EH (cell line): ENCODE data around the gene AMDHD2.
"Not testable (repeated sequence)": the region's sequence is repeated elsewhere in the genome, so short reads cannot be mapped to it uniquely, and the experiment has no call there.

Experiments used
- DNase-seq: peaks from one replicate; pipeline ENCODE4 v3.0.0-alpha.2; 2015; ENCODE audit warnings: low read depth

AMDHD2 gene

DNA sequence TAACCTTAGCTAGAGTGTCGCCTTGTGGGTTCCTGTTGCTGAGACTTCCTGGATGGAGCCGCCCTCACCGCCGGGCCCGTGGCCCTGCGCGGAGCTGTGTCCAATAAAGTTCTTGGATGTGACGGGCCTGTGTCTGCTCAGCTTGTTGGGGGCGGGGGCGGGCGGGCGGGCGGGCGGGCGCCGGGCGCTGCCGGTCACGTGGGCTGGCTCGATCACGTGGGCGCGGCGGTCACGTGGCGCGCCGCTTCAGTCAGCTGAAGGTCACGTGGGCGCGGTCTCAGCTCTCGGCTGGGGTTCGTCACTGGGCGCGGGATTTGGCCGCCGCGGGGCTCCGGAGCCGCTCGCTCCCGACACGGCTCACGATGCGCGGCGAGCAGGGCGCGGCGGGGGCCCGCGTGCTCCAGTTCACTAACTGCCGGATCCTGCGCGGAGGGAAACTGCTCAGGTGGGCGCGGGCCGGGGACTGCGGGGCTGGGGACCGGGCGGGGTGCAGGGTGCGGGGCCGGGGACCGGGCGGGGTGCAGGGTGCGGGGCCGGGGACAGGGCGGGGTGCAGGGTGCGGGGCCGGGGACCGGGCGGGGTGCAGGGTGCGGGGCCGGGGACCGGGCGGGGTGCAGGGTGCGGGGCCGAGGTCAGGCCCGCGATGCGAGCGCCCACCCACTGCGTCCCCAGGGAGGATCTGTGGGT, at the start of gene AMDHD2:
TSS of gene AMDHD2 (plus strand) at position 275 of the 687 bp plus-strand sequence. CDS start at position 363, 88 bp downstream.
- peak; percentile 92 for DNase-seq

DNA sequence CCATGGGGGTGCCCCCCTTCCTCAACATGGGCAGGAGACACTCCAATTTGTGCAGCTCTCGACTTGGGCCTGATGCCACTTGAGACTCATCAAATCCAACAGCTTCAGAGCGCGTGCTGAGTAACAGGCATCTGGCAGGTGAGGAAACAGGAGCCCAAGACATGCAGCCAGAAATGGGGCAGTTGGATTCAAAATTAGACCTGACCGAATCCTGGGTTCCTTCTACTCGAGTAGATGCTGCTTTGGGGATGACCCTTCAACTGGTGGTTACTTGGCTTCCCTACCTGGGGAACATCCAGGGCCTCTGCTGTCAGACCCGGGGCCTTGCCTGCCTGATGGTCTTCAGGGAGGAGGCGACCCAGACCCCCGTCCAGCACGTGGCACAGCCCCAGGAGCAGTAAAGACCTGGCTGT, 49.6 kb upstream of the AMDHD2 start:
- DNase-seq, result no peak

GRCh38 chr16:2471016-2471652, 49.0 kb upstream of the AMDHD2 start, which contains the start of gene NTN3:
Gene NTN3, plus strand, starts transcription at chr16:2471297. Its CDS starts 405 bp downstream, at chr16:2471702.
- DNase-seq, result no peak

DNA sequence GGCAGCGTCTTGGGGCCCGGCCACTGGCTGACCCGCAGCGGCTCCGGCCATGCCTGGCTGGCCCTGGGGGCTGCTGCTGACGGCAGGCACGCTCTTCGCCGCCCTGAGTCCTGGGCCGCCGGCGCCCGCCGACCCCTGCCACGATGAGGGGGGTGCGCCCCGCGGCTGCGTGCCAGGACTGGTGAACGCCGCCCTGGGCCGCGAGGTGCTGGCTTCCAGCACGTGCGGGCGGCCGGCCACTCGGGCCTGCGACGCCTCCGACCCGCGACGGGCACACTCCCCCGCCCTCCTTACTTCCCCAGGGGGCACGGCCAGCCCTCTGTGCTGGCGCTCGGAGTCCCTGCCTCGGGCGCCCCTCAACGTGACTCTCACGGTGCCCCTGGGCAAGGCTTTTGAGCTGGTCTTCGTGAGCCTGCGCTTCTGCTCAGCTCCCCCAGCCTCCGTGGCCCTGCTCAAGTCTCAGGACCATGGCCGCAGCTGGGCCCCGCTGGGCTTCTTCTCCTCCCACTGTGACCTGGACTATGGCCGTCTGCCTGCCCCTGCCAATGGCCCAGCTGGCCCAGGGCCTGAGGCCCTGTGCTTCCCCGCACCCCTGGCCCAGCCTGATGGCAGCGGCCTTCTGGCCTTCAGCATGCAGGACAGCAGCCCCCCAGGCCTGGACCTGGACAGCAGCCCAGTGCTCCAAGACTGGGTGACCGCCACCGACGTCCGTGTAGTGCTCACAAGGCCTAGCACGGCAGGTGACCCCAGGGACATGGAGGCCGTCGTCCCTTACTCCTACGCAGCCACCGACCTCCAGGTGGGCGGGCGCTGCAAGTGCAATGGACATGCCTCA, 48.3 kb upstream of the AMDHD2 start:
- no peak for DNase-seq

DNA sequence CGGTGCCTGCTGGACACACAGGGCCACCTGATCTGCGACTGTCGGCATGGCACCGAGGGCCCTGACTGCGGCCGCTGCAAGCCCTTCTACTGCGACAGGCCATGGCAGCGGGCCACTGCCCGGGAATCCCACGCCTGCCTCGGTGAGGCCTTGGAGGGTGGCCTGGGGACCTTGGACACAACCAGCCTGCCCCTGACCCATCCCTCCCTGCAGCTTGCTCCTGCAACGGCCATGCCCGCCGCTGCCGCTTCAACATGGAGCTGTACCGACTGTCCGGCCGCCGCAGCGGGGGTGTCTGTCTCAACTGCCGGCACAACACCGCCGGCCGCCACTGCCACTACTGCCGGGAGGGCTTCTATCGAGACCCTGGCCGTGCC, 47.7 kb upstream of the AMDHD2 start:
- DNase-seq, result no peak

GRCh38 chr16:2472885-2473445, 47.2 kb upstream of the AMDHD2 start:
- DNase-seq, result no peak

DNA sequence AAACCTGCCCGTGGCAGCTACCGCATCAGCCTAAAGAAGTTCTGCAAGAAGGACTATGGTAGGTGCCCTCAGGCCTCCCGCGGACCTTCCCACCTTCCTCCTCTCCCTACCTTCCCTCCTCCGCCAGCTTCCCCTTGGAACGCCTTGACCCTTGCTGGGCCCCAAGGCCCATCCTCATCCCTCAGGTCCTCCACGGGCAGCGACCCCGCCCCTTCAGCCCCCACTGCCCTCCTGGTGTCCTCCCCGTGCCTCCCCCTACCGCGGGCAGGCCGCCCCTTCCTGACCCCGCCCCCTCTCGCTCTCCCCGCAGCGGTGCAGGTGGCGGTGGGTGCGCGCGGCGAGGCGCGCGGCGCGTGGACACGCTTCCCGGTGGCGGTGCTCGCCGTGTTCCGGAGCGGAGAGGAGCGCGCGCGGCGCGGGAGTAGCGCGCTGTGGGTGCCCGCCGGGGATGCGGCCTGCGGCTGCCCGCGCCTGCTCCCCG, 46.7 kb upstream of the AMDHD2 start:
- no peak for DNase-seq

- DNase-seq, result peak; percentile 52
Measured at GRCh38 chr16:2473999-2474876, 45.9 kb upstream of the AMDHD2 start.

DNA sequence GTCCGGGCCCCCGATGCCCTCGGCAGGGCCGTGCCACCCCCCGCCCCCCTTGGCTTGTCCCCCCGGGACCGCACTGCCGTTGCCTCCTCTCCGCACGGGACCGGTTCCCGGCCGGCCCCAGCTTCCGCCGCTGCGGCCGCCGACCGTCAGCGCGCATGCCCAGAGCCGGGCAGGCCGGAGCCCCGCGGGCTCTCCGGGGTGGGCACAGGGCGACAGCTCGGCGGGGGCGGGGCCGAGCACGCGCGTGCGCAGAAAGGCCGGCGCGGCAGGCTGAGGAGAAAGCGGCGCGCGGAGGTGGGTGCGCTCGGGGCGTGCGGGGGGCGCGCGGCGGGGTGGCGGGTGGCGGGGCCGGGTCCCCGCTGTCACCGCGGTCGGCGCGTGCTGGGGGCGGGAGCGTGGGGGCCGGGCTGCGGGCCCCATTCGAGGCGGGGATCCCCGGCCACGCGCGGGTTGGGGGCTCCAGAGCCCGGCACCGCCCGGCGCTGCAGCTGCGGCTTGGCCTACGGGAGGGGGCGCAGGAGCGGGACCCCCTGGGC, 45.2 kb upstream of the AMDHD2 start, which contains the start of gene TBC1D24:
TSS of gene TBC1D24 (plus strand) at position 251 of the 536 bp plus-strand sequence. CDS start 21,022 bp downstream, outside the sequence.
- peak; percentile 86 for DNase-seq

GRCh38 chr16:2475413-2476344, 44.5 kb upstream of the AMDHD2 start:
- DNase-seq, result no peak

DNA sequence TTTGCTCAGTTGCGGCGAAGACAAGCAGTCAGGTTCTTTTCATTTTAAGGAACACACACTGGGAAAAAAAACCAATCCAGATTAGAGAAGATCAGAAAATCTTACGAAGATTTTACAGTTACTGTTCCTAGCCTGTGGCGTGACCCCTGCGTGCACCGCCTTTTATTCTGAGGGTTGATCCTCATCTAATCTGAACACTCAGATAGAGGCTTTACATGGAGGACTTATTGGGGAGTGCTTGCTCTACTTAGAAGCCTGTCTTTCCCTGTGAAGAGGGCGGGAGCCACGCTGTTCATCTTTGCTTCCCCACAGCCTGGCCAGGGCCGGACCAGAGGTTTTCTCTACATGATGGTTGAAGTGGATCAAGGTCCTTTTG, 43.8 kb upstream of the AMDHD2 start:
- DNase-seq, result no peak

GRCh38 chr16:2476741-2477140, 43.4 kb upstream of the AMDHD2 start:
- DNase-seq, result no peak

DNA sequence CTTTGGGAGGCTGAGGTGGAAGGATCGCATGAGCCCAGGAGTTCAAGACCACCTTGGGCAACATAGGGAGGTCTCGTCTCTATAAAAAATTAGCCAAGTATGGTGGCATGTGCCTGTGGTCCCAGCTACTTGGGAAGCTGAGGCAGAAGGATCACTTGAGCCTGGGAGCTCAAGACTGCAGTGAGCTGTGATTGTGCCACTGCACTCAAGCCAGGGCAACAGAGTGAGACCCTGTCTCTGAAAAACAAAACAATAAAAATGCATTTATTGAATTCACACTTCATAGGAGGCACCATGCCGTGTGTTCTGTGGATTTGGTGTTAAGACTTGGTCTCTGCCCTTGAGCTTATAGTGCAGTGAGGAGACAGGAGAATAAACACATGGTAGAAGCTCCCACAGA, 42.8 kb upstream of the AMDHD2 start:
- DNase-seq, result no peak

DNA sequence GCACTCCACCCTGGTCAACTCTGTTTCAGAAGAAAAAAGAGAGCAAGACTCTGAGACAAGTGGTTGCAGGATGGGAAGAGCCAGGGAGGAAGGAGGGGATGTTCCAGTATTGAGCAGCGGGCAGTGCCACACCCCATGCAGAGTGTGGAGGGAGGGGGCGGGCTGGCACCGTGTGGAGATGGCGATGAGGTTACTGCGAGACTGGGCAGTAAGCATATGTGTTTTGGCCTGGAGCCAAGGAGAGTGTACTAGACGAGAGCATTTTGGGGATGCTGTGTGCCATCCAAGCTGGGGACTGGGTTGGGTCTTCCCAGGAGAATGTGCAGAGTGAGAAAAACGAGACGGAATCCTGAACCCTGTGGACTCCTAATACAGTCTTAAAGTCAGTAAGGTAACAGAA, 41.9 kb upstream of the AMDHD2 start:
- no peak for DNase-seq

GRCh38 chr16:2479996-2480395, 40.2 kb upstream of the AMDHD2 start:
- DNase-seq, result not testable (repeated sequence)

DNA sequence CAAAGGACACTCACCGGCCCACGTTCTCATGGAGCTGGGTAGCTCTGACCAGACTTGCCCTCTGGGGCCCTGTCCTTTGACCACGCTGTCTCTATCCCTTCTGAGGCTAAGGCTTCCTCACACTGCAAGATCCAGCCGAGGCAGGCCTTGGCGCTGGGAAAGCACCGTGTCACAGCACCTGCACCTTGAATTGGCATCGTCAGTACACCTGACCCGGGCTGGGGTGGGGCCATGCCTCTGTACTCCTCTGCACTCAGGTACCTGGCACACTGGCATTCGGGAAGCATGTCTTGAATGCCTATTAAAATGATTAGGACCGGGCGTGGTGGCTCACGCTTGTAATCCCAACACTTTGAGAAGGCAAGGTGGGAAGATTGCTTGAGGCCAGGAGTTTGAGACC, 39.2 kb upstream of the AMDHD2 start:
- DNase-seq, result no peak

DNA sequence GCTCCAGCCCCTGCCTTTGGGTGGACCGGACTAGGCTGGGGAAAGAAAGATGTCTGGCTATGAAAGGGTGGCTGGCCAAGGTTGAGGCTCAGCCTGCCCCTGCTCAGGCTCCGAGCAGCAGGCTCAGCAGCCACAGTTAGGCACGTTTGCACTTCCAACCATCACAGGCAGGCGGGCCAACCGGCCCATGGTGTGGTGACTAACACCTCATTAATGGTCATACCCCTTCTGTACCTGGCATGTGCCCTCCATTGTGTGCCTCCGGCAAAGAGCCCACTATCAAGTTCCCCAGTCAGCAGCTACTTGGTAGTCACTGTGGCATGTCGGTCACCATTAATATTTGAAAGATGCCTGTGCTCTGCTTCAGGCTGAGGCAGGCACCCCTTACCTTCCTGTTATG, 38.5 kb upstream of the AMDHD2 start:
- no peak for DNase-seq

DNA sequence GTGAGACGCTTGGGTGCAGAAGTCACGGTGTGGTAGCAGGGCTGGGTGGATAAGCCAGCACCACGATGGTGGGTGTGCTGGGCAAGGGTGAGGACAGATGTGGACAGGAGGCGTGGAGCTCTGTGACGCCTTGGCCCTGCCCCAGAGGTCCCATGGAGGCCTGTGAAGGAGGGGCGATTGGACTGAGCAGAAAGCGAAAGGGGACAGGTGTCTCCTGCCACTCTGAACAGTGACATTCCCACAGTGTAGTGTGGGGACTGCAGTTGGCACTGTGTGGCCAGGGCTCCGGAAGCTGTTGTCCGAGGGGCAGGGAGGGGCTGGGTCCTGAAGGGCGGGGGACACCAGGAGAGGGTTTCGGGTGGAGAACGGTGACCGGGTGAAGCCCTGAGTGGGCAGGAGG, 37.9 kb upstream of the AMDHD2 start:
- DNase-seq, result no peak

DNA sequence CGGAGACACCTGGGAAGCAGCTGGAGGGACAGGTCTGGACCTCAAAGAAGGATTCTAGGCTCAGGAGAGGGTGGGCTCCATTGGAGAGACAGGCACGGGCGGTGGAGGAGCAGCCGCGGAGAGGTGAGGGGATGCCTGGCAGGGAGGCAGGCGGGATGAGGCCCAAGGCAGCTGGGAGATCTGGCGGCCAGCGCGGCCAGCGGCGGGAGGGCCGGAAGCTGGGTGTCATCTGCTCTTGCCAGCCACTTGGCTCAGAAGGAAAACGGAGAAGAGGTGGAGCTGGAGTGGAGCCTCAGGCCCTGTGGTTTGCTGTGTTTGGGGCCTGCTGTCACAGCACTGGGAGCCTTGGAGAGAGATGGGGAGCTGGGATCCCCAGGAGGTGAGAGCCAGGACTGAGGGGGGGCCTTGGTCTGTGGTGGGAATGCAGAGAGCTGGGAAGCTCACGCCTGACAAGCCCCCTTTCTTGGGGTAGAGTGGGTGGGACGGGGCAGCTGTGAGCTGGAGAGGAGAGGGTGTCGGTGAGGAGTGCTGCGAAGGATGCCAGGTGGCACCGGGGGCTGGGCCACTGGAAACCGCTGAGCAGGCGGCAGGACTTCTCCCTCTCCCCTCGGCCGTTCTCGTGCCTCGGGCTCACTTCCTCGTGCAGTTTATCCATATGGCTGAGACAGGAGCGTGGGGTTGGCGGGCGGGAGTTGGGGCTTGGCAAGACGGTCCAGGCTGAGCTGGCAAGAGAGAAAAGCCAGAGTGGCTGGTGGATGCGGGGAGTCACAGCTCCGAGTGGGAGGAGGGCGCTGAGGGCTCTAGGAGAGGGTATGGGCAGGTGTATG, 37.2 kb upstream of the AMDHD2 start:
- peak; percentile 86 for DNase-seq
